H9 (cell line): Measurements from ENCODE around the gene MEPE. TPM values are rescaled to one million over a fixed set of nuclear protein-coding genes. Genes with fewer than 3 reads are reported as not detected.

Source experiments
- DNase-seq: peaks from one replicate; pipeline ENCODE4 v3.0.0-alpha.2; 2017
- H2AFZ ChIP-seq: one replicate; pipeline ENCODE4 v1.6.1; 2013; ENCODE audit warnings: mild to moderate bottlenecking, low read length, control low read depth, moderate library complexity
- H2AK5ac ChIP-seq: 2 replicates; pipeline ENCODE4 v1.6.1; 2013; ENCODE audit warnings: low read length, control low read depth, mixed read lengths; ENCODE audit not compliant: insufficient read length
- H2BK120ac ChIP-seq: one replicate; pipeline ENCODE4 v1.6.1; 2013; ENCODE audit warnings: low read depth, mild to moderate bottlenecking, low read length, control low read depth, inconsistent platforms; ENCODE audit not compliant: poor library complexity, severe bottlenecking
- H2BK12ac ChIP-seq: 2 replicates; pipeline ENCODE4 v1.6.1; 2013; ENCODE audit warnings: low read length, control low read depth, mixed read lengths, low read depth; ENCODE audit not compliant: insufficient read length
- H2BK15ac ChIP-seq: 2 replicates; pipeline ENCODE4 v1.6.1; 2013; ENCODE audit warnings: low read depth, low read length, control low read depth
- H2BK20ac ChIP-seq: one replicate; pipeline ENCODE4 v1.6.1; 2013; ENCODE audit warnings: low read depth, mild to moderate bottlenecking, low read length, control low read depth, inconsistent platforms; ENCODE audit not compliant: poor library complexity, severe bottlenecking
- H2BK5ac ChIP-seq: 2 replicates; pipeline ENCODE4 v1.6.1; 2013; ENCODE audit warnings: low read length, control low read depth, mixed read lengths; ENCODE audit not compliant: insufficient read length
- H3K14ac ChIP-seq: 2 replicates; pipeline ENCODE4 v1.6.1; 2013; ENCODE audit warnings: low read length, control low read depth; ENCODE audit not compliant: insufficient read depth
- H3K18ac ChIP-seq: 2 replicates; pipeline ENCODE4 v1.6.1; 2013; ENCODE audit warnings: low read depth, mild to moderate bottlenecking, mixed read lengths, low read length, control low read depth; ENCODE audit not compliant: insufficient read length
- H3K23ac ChIP-seq: 2 replicates; pipeline ENCODE4 v1.6.1; 2013; ENCODE audit warnings: low read length, control low read depth, mixed read lengths, low read depth; ENCODE audit not compliant: insufficient read length
- H3K23me2 ChIP-seq: 2 replicates; pipeline ENCODE4 v1.6.1; 2013; ENCODE audit warnings: low read depth, mild to moderate bottlenecking, mixed read lengths, low read length, control low read depth; ENCODE audit not compliant: insufficient read length, poor library complexity, severe bottlenecking
- H3K27ac ChIP-seq: 2 replicates; pipeline ENCODE4 v1.5.1; 2013; ENCODE audit warnings: low read length, control low read depth, mixed read lengths, low read depth; ENCODE audit not compliant: insufficient read length
- H3K27me3 ChIP-seq: 2 replicates; pipeline ENCODE4 v1.6.1; 2013; ENCODE audit warnings: low read length, control low read depth, inconsistent platforms; ENCODE audit not compliant: insufficient read depth
- H3K4ac ChIP-seq: 2 replicates; pipeline ENCODE4 v1.6.1; 2013; ENCODE audit warnings: low read depth, mild to moderate bottlenecking, control low read depth, inconsistent platforms, low read length, moderate library complexity
- H3K4me1 ChIP-seq: 2 replicates; pipeline ENCODE4 v1.6.1; 2013; ENCODE audit warnings: low read length, control low read depth, inconsistent platforms; ENCODE audit not compliant: insufficient read depth
- H3K4me2 ChIP-seq: 2 replicates; pipeline ENCODE4 v1.6.1; 2013; ENCODE audit warnings: low read length, control low read depth, mixed read lengths; ENCODE audit not compliant: insufficient read length, insufficient read depth
- H3K56ac ChIP-seq: 2 replicates; pipeline ENCODE4 v1.6.1; 2013; ENCODE audit warnings: low read depth, mild to moderate bottlenecking, mixed read lengths, low read length, control low read depth; ENCODE audit not compliant: insufficient read length
- H3K79me1 ChIP-seq: 2 replicates; pipeline ENCODE4 v1.6.1; 2013; ENCODE audit warnings: low read depth, mild to moderate bottlenecking, moderate library complexity, low read length, control low read depth, inconsistent platforms; ENCODE audit not compliant: insufficient read depth, poor library complexity, severe bottlenecking
- H3K79me2 ChIP-seq: 2 replicates; pipeline ENCODE4 v1.6.1; 2013; ENCODE audit warnings: low read length, control low read depth, inconsistent platforms; ENCODE audit not compliant: insufficient read depth
- H3K9ac ChIP-seq: 2 replicates; pipeline ENCODE4 v1.6.1; 2013; ENCODE audit warnings: low read length, control low read depth, mixed read lengths; ENCODE audit not compliant: insufficient read length; ENCODE audit errors: extremely low read depth
- H3K9me3 ChIP-seq: one replicate; pipeline ENCODE4 v1.6.1; 2013; ENCODE audit warnings: low read depth, low read length, inconsistent platforms; ENCODE audit not compliant: control insufficient read depth
- H3T11ph ChIP-seq: one replicate; pipeline ENCODE4 v1.6.1; 2013; ENCODE audit warnings: mild to moderate bottlenecking, low read length, control low read depth, inconsistent platforms
- H4K20me1 ChIP-seq: one replicate; pipeline ENCODE4 v1.6.1; 2013; ENCODE audit not compliant: control insufficient read depth, insufficient read length, insufficient read depth
- H4K5ac ChIP-seq: 2 replicates; pipeline ENCODE4 v1.6.1; 2013; ENCODE audit warnings: low read depth, mild to moderate bottlenecking, mixed read lengths, low read length, control low read depth; ENCODE audit not compliant: insufficient read length
- H4K8ac ChIP-seq: replicated peaks from 2 replicates; pipeline ENCODE4 v1.6.1; 2013; ENCODE audit warnings: low read length, control low read depth, mixed read lengths, low read depth; ENCODE audit not compliant: insufficient read length
- H4K91ac ChIP-seq: 2 replicates; pipeline ENCODE4 v1.6.1; 2013; ENCODE audit warnings: low read depth, mild to moderate bottlenecking, moderate library complexity, mixed read lengths, low read length, control low read depth; ENCODE audit not compliant: insufficient read length
- H3K27ac Mint-ChIP-seq, 3 experiments: 2 replicates in 2 of 3; 3 replicates in 1 of 3; pipeline ENCODE4 v1.8.0; 2020 to 2021; ENCODE audit warnings: mixed read lengths in 3 of 3, mild to moderate bottlenecking in 1 of 3, moderate library complexity in 1 of 3
- H3K27me3 Mint-ChIP-seq: 2 replicates; pipeline ENCODE4 v1.8.0; 2021; ENCODE audit warnings: low read depth, mild to moderate bottlenecking, moderate library complexity, mixed read lengths
- H3K36me3 Mint-ChIP-seq, 3 experiments: 2 replicates in 2 of 3; 3 replicates in 1 of 3; pipeline ENCODE4 v1.8.0; 2020 to 2021; ENCODE audit warnings: low read depth in 3 of 3, mixed read lengths in 3 of 3; ENCODE audit not compliant: insufficient read depth in 1 of 3
- H3K4me1 Mint-ChIP-seq, 2 experiments: 2 replicates each; pipeline ENCODE4 v1.8.0; 2020; ENCODE audit warnings: mixed read lengths in 2 of 2
- H3K4me3 Mint-ChIP-seq, 2 experiments: 2 replicates in 1 of 2; 3 replicates in 1 of 2; pipeline ENCODE4 v1.8.0; 2020 to 2021; ENCODE audit warnings: mild to moderate bottlenecking in 2 of 2, mixed read lengths in 2 of 2, moderate library complexity in 1 of 2
- H3K9me3 Mint-ChIP-seq, 2 experiments: 2 replicates in 1 of 2; 3 replicates in 1 of 2; pipeline ENCODE4 v1.8.0; 2020; ENCODE audit warnings: mild to moderate bottlenecking in 2 of 2, mixed read lengths in 2 of 2, moderate library complexity in 1 of 2
- CTCF ChIP-seq: fragments of 200-600 bp; sonication (generic); conservative IDR thresholded peaks from 3 replicates; pipeline ENCODE4 v1.8.0; 2021; ENCODE audit warnings: antibody characterized with exemption, mild to moderate bottlenecking
- WGBS: extraction: QIAGEN DNeasy Blood & Tissue Kit; methylation state at CpG from one replicate; pipeline ENCODE4 v1.1.7; 2013; ENCODE audit warnings: missing lambda C conversion rate, low lambda C conversion rate, mixed read lengths; ENCODE audit not compliant: insufficient read length; ENCODE audit errors: extremely low coverage; 5-methylcytosine and 5-hydroxymethylcytosine counted together
- total RNA-seq: library from RNA; stranded (reverse); gene quantifications from 2 replicates; pipeline ENCODE4 v1.2.1, GENCODE V29; 2021

MEPE gene
- total RNA-seq, 1 experiment from 2014 or later, result not detected

- no peak overlapping the region for H2BK5ac ChIP-seq
- no peak overlapping the region for H3K4me3 Mint-ChIP-seq
- no peak overlapping the region for H3K4me2 ChIP-seq
- no peak overlapping the region for H2BK20ac ChIP-seq
- no peak overlapping the region for H4K5ac ChIP-seq
- no peak overlapping the region for H3K23ac ChIP-seq
- H3T11ph ChIP-seq, result no peak overlapping the region
- no peak overlapping the region for H2AK5ac ChIP-seq
- no peak overlapping the region for H3K4ac ChIP-seq
- no peaks in the 10 kb centered on the region for H3K23me2 ChIP-seq
- no peak overlapping the region for H2AFZ ChIP-seq
- no peak for TF ChIP-seq CTCF
- H4K91ac ChIP-seq, result no peak overlapping the region
- no peaks in the 10 kb centered on the region for H4K20me1 ChIP-seq
- H3K18ac ChIP-seq, result no peak overlapping the region
- no peak overlapping the region for H2BK12ac ChIP-seq
- H3K27me3 ChIP-seq, result no peaks in the 10 kb centered on the region
- no peaks in the 10 kb centered on the region; a peak in 1 of 5 replicates for H3K9me3 Mint-ChIP-seq
- H3K14ac ChIP-seq, result no peak overlapping the region
- DNase-seq, result no peak
- no peaks in the 10 kb centered on the region for H3K79me1 ChIP-seq
- H3K36me3 Mint-ChIP-seq, result no peaks in the 10 kb centered on the region
- H3K27me3 Mint-ChIP-seq, result no peaks in the 10 kb centered on the region; the same call in 1 of the 2 replicates
- no peak overlapping the region; a peak in 1 of 7 replicates for H3K27ac Mint-ChIP-seq
- no peak overlapping the region for H3K9ac ChIP-seq
- no peak overlapping the region for H2BK15ac ChIP-seq
- H4K8ac ChIP-seq, result no peak overlapping the region
- WGBS, result no CpG with 5 or more reads among the region's 2 CpGs
- peaks cover 3% of the 10 kb centered on the region; the same call in 1 of the 2 replicates for H3K4me1 ChIP-seq
- no peak overlapping the region for H3K56ac ChIP-seq
- no peaks in the 10 kb centered on the region for H3K79me2 ChIP-seq
- H3K9me3 ChIP-seq, result no peaks in the 10 kb centered on the region
- peaks cover 4% of the 10 kb centered on the region in 2 experiments; a peak in 3 of 4 replicates for H3K4me1 Mint-ChIP-seq
- no peak overlapping the region for H3K27ac ChIP-seq
- no peak overlapping the region for H2BK120ac ChIP-seq
Measured at GRCh38 chr4:87882861-87883260, 50.1 kb downstream of the MEPE start.
